PC-9 (cell line): ENCODE results near the gene ZBTB48.

Experiments used
- CTCF ChIP-seq: fragments of 200-600 bp; sonication (generic); conservative IDR thresholded peaks from 2 replicates; pipeline ENCODE4 v1.6.1; 2017; ENCODE audit warnings: mixed run types, antibody characterized with exemption, mild to moderate bottlenecking, moderate library complexity
- EZH2 ChIP-seq: fragments of 200-600 bp; sonication (generic); IDR thresholded peaks from 2 replicates; pipeline ENCODE4 v1.8.0; 2017; ENCODE audit warnings: antibody characterized with exemption, low read depth

GRCh38 chr1:6593810-6594209 is 14.0 kb downstream of the ZBTB48 start:
- TF ChIP-seq CTCF: no peak
- TF ChIP-seq EZH2: no peak
